Activated CD4-positive, alpha-beta T cell treated with anti-CD3 and anti-CD28 coated beads, Interleukin-2, amount 10 ng/mL, durations not matched to agents 24 days and 14 days (primary cell): Measurements from ENCODE around the gene RARG. TPM values are rescaled to one million over a fixed set of nuclear protein-coding genes. Genes with fewer than 3 reads are reported as not detected.
A peak's percentile ranks its signal among the peaks of the same experiment; 100 is the strongest.

Source experiments
- DNase-seq: peaks from one replicate; pipeline ENCODE4 v3.0.0; 2022
- H3K27ac Mint-ChIP-seq: one replicate; pipeline ENCODE4 v1.8.0; 2022; ENCODE audit warnings: mild to moderate bottlenecking, mixed read lengths
- H3K27me3 Mint-ChIP-seq: one replicate; pipeline ENCODE4 v1.8.0; 2022; ENCODE audit warnings: mixed read lengths
- H3K36me3 Mint-ChIP-seq: one replicate; pipeline ENCODE4 v1.8.0; 2022; ENCODE audit warnings: low read depth, mild to moderate bottlenecking, mixed read lengths
- H3K4me1 Mint-ChIP-seq: one replicate; pipeline ENCODE4 v1.8.0; 2021; ENCODE audit warnings: mixed read lengths
- H3K4me3 Mint-ChIP-seq: one replicate; pipeline ENCODE4 v1.8.0; 2022; ENCODE audit warnings: mild to moderate bottlenecking, moderate library complexity, mixed read lengths
- H3K9me3 Mint-ChIP-seq: one replicate; pipeline ENCODE4 v1.8.0; 2021; ENCODE audit warnings: mixed read lengths
- intact Hi-C: fragments of 100-400 bp; cut with micrococcal nuclease; formaldehyde crosslinking; loops from one replicate; pipeline ENCODE4 v1.15.1; 2023
- total RNA-seq: library from RNA; stranded (reverse); gene quantifications from 2 replicates; pipeline ENCODE4 v1.2.3, GENCODE V29; 2022

RARG gene
- total RNA-seq, 1 donor from 2014 or later = 58.5 TPM

DNA sequence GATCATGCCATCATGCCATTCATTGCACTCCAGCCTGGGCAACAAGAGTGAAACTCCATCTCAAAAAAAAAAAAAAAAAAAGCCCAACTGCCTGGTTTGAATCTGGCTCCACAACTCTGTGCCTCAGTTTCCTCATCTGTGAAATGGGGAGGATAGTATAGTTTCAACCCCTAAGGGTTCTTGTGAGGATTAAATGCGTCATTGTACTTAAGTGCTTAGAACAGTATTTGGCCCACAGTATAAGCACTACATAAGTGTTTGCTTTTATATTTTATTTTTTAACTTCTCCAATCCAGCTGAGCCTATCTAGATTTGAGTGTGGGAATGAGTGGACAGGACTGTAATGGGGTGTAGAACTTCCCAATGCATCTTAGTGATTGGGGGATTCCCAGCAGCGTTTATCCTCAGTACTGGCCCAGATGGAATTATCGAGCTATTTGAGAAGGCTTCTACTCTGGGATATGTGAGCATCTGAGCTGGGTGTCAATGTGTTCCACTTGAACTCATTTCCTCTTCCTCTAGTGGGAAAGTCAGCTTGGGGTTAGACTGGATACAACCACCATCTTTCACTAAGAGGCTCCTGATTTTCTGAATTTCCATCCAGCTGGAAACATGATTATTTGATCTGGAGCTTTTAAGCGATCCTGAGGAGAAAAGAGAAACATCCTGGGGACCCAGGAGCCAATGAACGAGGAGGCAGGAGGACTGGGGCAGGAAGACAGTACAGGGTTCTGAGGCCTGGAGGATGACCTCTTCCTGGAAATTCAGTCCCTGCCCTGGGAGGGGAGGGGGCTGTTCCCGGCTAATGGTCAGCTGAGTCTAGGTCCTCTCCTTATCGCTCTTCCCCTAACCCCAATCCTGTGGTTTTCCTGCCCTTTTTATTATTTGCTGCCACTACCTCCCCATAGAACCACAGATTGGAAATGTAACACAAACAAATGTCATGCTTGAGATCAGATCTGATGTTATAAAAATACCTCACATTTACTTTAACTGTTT lies 26.8 kb upstream of the RARG start:
- intact Hi-C loops = no loop called here
- H3K4me1 Mint-ChIP-seq = peaks cover 22% of the 10 kb centered on the region
- H3K4me3 Mint-ChIP-seq = no peak overlapping the region
- no peak overlapping the region for H3K27ac Mint-ChIP-seq
- no peaks in the 10 kb centered on the region for H3K9me3 Mint-ChIP-seq
- no peaks in the 10 kb centered on the region for H3K27me3 Mint-ChIP-seq
- peaks cover 13% of the 10 kb centered on the region for H3K36me3 Mint-ChIP-seq
- no peak for DNase-seq

GRCh38 chr12:53255996-53256395 lies 24.0 kb upstream of the RARG start:
- intact Hi-C loops = no loop called here
- DNase-seq = no peak
- no peaks in the 10 kb centered on the region for H3K9me3 Mint-ChIP-seq
- H3K27me3 Mint-ChIP-seq = no peaks in the 10 kb centered on the region
- H3K4me3 Mint-ChIP-seq = no peak overlapping the region
- peaks cover 25% of the 10 kb centered on the region for H3K36me3 Mint-ChIP-seq
- H3K4me1 Mint-ChIP-seq = peaks cover 43% of the 10 kb centered on the region
- H3K27ac Mint-ChIP-seq = no peak overlapping the region

GRCh38 chr12:53254816-53255545 lies 23.0 kb upstream of the RARG start:
- intact Hi-C loops = loop anchor here (5.0 kb wide), 1 partner anchor 42 kb away; the partner anchor contains the start of genes MYG1 and PFDN5
- Mint-ChIP-seq H3K27me3 (no peaks in the 10 kb centered on the region), H3K4me3 (no peak overlapping the region), H3K27ac (peak overlapping the region; percentile 45), H3K36me3 (peaks cover 25% of the 10 kb centered on the region), H3K9me3 (no peaks in the 10 kb centered on the region), H3K4me1 (peaks cover 44% of the 10 kb centered on the region)
- DNase-seq = peak; percentile 62

GRCh38 chr12:53253298-53253697 lies 21.3 kb upstream of the RARG start:
- intact Hi-C loops = loop anchor here (2.0 to 5.0 kb wide), 2 partner anchors 44 to 72 kb away; partner anchors contain the start of genes CSAD, MYG1, PFDN5 and ZNF740
- no peaks in the 10 kb centered on the region for H3K27me3 Mint-ChIP-seq
- H3K4me1 Mint-ChIP-seq = peaks cover 41% of the 10 kb centered on the region
- peak overlapping the region; percentile 95 for H3K4me3 Mint-ChIP-seq
- H3K27ac Mint-ChIP-seq = peak overlapping the region; percentile 93
- H3K36me3 Mint-ChIP-seq = peaks cover 25% of the 10 kb centered on the region
- H3K9me3 Mint-ChIP-seq = no peaks in the 10 kb centered on the region
- DNase-seq = no peak

GRCh38 chr12:53252349-53252916 lies 20.4 kb upstream of the RARG start:
- Mint-ChIP-seq H3K9me3 (no peaks in the 10 kb centered on the region), H3K27me3 (no peaks in the 10 kb centered on the region), H3K4me3 (peak overlapping the region; percentile 95), H3K27ac (peak overlapping the region; percentile 93), H3K36me3 (peaks cover 23% of the 10 kb centered on the region), H3K4me1 (peaks cover 41% of the 10 kb centered on the region)
- intact Hi-C loops = loop anchor here (1.0 to 5.0 kb wide), 3 partner anchors 16 to 72 kb away; partner anchors contain the start of genes CSAD, ESPL1, MYG1 and PFDN5
- no peak for DNase-seq

- peak; percentile 94 for DNase-seq
- H3K4me3 Mint-ChIP-seq = peak overlapping the region; percentile 95
- peaks cover 41% of the 10 kb centered on the region for H3K4me1 Mint-ChIP-seq
- intact Hi-C loops = loop anchor here (1.0 to 5.0 kb wide), 8 partner anchors 15 to 92 kb away; partner anchors contain the start of genes CSAD, ESPL1, MYG1 and PFDN5
- H3K36me3 Mint-ChIP-seq = peaks cover 23% of the 10 kb centered on the region
- no peaks in the 10 kb centered on the region for H3K9me3 Mint-ChIP-seq
- no peaks in the 10 kb centered on the region for H3K27me3 Mint-ChIP-seq
- H3K27ac Mint-ChIP-seq = peak overlapping the region; percentile 93
Measured at GRCh38 chr12:53251477-53252348, 19.7 kb upstream of the RARG start.

- Mint-ChIP-seq H3K4me3 (no peak overlapping the region), H3K27ac (no peak overlapping the region), H3K9me3 (no peaks in the 10 kb centered on the region), H3K36me3 (no peaks in the 10 kb centered on the region), H3K27me3 (peaks cover 26% of the 10 kb centered on the region), H3K4me1 (peaks cover 6% of the 10 kb centered on the region)
- DNase-seq = no peak
- intact Hi-C loops = no loop called here
Measured at GRCh38 chr12:53245286-53245685, 13.3 kb upstream of the RARG start.

GRCh38 chr12:53244337-53244736 lies 12.3 kb upstream of the RARG start:
- peak; percentile 52 for DNase-seq
- Mint-ChIP-seq H3K36me3 (no peaks in the 10 kb centered on the region), H3K4me3 (no peak overlapping the region), H3K27me3 (peaks cover 26% of the 10 kb centered on the region), H3K9me3 (no peaks in the 10 kb centered on the region), H3K27ac (no peak overlapping the region), H3K4me1 (peaks cover 6% of the 10 kb centered on the region)
- intact Hi-C loops = no loop called here

- H3K4me3 Mint-ChIP-seq = no peak overlapping the region
- H3K9me3 Mint-ChIP-seq = no peaks in the 10 kb centered on the region
- intact Hi-C loops = no loop called here
- no peak overlapping the region for H3K27ac Mint-ChIP-seq
- H3K36me3 Mint-ChIP-seq = no peaks in the 10 kb centered on the region
- peaks cover 12% of the 10 kb centered on the region for H3K4me1 Mint-ChIP-seq
- H3K27me3 Mint-ChIP-seq = peaks cover 26% of the 10 kb centered on the region
- peak; percentile 52 for DNase-seq
Measured at GRCh38 chr12:53241623-53242412, 9.8 kb upstream of the RARG start.

GRCh38 chr12:53239643-53240258 lies 7.7 kb upstream of the RARG start:
- Mint-ChIP-seq H3K4me3 (no peak overlapping the region), H3K27ac (peak overlapping the region; percentile 12), H3K9me3 (no peaks in the 10 kb centered on the region), H3K27me3 (peaks cover 21% of the 10 kb centered on the region), H3K36me3 (no peaks in the 10 kb centered on the region), H3K4me1 (peaks cover 29% of the 10 kb centered on the region)
- no peak for DNase-seq
- intact Hi-C loops = no loop called here

- intact Hi-C loops = loop anchor here (1.0 kb wide), 2 partner anchors 15 to 17 kb away; no protein-coding TSS in a partner anchor
- Mint-ChIP-seq H3K27ac (peak overlapping the region; percentile 74), H3K9me3 (no peaks in the 10 kb centered on the region), H3K4me1 (peaks cover 41% of the 10 kb centered on the region), H3K36me3 (no peaks in the 10 kb centered on the region), H3K27me3 (no peaks in the 10 kb centered on the region), H3K4me3 (peak overlapping the region; percentile 70)
- DNase-seq = peak; percentile 76
Measured at GRCh38 chr12:53236443-53237111, 4.6 kb upstream of the RARG start.
